HG03457 (cell line): ENCODE data around the gene ZNF618.

Experiments used
- ATAC-seq: cut with Tn5 transposase; IDR thresholded peaks from one replicate; pipeline ENCODE4 v1.9.1; 2021; ENCODE audit warnings: moderate number of reproducible peaks; ENCODE audit not compliant: unreplicated experiment

ZNF618 gene

DNA sequence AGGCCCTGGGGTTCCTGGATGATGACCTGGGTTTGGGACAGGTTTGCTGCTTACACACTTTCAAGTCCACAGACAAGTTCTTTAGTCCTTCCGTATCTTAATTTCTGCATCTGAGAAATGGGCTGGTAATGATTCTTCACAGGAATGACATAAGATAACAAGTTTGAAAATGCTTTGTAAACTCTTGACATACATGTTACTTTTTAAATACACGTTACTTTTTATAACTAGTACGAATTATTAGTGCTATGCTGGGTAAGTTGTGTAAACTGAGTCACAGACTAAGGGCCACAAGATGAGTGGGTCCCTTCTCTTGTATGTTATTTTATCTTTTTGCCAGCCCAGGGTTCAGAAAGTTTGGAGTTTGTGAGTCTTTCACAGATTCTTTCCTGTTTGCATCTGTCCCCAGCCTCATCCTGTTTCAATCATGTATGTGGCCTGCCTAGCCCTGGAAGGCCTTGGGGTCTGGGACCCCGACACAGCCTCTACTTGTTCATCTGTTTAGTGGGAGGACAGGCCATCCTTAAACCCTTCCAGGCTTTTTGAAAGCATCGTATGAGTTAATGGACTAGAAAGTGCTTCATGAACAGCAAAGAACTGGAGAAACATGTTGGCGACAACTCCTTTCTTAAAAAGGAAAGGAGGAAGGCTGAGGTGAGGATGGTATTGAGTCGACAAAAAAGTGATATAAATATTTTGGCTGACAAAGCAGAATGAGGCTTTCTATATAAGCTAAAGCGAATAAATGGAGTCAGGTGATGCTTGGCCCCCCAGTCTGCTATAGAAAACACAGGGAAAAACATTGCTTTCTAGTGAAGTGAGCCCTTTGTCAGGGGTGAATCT lies 9.3 kb downstream of the ZNF618 start:
- ATAC-seq, result no peak

DNA sequence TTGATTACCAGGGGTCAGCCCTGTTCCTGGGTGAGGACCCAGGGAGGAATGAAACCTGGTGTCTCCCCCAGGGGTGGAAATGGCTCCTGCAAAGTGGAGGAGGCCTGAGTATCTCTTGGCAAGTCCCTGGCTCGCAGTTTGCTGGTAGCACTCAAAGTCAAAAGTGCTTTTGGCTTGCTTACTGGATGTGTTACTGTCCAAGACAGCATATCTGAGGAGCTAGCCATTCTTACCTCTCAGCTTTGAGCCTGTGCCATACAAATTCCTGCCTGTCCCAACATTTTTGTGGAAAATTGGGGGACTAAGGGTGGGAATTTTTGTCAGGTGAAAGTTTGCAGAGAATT lies 9.9 kb downstream of the ZNF618 start:
- no peak for ATAC-seq

- ATAC-seq, result no peak
These were observed 10.4 kb downstream of the ZNF618 start for GRCh38 chr9:113886466-113886865.

DNA sequence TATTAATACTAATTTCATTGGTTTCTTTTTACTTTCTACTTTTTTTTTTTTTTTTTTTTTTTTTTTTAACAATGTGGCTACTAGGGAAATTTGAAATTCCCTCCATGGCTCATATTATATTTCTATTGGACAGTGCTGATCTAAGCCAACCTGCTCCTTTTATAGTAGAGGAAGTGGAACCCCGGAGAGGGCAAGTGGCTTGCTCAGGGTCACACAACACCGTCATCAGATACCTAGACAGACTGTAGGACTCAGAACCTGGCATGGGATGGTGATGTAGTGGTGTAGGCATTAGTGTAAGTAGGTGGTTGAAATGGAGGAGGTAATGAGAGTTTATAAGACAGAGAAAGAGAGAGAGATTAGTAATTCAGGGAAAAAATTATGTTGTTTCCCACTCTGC lies 10.8 kb downstream of the ZNF618 start:
- no peak for ATAC-seq

- ATAC-seq, result no peak
These were observed 11.3 kb downstream of the ZNF618 start for GRCh38 chr9:113887436-113887835.

DNA sequence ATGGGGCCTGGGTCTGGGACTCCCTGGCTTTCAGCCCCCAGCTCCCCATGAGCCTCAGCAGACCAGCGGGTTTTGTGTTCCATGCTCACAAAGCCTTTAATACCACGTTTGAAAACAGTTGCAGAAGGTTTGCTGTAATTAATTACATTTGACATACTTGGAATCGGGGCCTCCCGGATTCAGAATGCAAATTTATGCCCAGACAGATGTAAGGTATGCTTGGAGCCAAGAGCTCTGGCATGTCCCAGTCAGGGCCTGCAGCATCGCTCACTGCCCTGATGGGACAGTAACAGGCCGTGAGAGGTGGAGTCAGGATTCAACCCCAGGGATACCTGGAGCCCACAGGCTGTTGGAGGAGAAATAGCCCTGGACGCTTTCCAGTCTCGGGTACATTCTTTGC lies 12.2 kb downstream of the ZNF618 start:
- no peak for ATAC-seq

DNA sequence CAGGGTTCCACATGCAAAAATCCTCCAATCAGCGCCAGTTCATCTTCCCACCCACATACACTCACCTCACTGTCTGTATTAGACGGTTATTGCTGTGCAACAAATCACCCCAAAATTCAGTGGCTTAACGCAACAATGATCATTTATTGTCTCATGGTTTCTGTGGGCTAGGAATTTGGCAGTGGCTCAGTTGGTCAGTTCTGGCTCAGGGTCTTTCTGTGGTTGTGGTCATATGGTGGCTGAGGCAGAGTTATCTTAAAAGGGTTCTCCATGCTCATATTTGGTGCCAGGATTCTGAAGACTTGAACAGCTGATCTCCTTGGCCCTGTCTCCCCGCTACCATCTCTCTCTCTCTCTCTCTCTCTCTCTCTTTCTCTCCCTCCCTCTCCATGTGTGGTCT lies 12.9 kb downstream of the ZNF618 start:
- ATAC-seq, result no peak

DNA sequence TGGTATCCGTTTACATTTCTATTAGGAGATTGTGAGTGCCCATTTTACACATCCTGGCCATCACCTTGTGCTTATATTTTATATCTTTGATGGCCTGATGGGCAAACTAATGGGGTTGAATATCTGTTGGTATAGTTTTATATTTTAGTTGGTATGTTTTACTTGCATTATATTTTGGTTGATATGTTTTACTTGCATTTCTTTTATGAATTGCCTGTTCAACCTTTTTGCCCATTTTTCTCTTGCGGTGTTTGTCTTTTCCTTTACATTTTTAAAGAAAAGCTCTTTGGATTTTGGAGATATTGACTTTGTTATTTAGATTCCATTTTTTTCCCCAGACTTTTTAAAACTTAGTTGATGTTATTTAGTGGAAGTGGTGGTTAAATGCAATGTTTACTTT lies 14.6 kb downstream of the ZNF618 start:
- ATAC-seq, result no peak

DNA sequence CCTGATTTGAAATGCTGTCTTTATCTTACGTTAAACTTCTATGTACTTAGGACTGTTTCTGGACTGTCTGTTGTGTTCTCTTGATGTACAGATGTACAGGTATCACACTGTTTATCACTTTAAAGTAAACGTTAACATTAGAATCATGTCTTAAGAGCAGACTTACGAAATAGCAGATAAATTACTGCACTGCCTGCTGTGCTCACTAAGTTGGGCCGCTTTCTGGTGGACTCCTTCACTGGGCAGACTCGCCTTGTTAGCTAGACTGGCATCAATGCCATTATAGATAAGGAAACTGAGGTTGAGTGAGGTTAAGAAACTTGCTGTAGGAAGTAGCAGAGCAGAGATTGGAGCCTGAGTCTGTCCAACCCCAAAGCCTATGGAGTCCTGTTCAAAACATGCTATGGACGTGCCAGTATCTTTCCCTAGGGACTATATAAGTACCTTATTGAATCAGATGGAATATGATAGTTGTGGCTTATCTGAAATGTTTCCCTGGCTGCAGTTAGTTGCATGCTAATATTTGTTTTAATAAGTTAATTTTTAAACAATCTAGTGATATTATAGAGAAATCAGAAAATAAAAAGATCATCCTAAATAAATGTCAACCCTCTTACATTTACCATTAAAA lies 16.9 kb downstream of the ZNF618 start:
- no peak for ATAC-seq

- no peak for ATAC-seq
These were observed 18.1 kb downstream of the ZNF618 start for GRCh38 chr9:113894166-113894565.

GRCh38 chr9:113895526-113895925 lies 19.4 kb downstream of the ZNF618 start:
- no peak for ATAC-seq

- no peak for ATAC-seq
These were observed 20.6 kb downstream of the ZNF618 start for GRCh38 chr9:113896713-113897112.

- no peak for ATAC-seq
These were observed 22.0 kb downstream of the ZNF618 start for GRCh38 chr9:113898151-113898550.

DNA sequence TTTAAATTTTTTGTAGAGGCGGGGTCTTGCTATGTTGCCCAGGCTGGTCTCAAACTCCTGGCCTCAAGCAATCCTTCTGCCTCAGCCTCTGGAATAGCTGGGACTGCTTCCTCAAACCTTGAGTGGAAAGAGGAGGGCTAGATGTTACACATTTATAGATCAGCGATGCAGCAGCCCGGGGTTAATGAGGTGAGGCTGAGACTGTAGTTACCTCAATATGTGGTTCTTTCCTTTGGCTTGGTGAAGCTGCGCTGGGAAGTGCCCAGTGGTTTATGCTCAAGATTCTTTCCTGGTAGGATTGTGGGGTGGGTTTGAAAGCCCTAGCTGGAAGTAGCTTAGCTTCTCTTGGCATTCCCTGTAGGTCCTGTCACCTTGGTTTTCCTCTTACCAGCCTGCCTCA lies 22.5 kb downstream of the ZNF618 start:
- no peak for ATAC-seq

DNA sequence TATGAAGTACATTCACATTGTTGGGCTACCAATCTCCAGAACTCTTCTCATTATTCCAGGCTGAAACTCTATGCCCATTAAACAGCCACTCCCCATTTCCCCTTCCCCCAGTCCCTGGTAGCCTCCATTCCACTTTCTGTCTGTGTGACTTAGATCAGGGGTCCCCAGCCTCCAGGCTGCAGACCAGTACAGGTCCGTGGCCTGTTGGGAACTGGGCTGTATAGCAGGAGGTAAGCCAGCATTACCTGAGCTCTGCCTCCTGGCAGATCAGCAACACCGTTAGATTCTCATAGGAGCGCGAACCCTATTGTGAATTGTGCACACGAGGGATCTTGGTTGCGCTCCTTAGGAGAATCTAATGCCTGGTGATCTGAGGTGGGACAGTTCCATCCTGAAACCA lies 23.1 kb downstream of the ZNF618 start:
- no peak for ATAC-seq

DNA sequence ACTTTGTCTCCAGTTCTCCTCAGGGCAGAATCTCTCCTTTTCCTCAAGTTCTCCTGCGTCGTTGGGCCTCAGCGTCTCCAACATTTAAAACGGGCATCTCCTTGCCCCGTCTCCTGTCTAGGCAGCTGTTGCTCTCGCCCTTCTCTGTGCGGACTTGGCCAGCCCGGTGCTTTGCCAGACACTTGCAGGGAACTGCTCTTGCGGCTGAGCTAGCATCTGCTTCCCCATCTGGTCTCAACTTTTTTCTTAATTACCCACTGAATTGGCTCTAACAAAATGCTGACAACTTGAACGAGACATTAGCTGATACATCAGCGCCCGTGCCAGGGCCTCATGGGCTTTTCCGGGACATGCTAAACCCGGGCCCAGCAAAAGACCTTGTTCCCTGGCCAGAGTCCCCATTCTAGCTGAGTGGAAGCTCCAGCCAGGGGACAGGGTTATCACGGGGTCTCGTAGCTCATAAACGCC lies 25.1 kb downstream of the ZNF618 start:
- no peak for ATAC-seq

GRCh38 chr9:113903514-113904077 lies 27.5 kb downstream of the ZNF618 start:
- ATAC-seq, result no peak

GRCh38 chr9:113906411-113907110 lies 30.5 kb downstream of the ZNF618 start:
- no peak for ATAC-seq

DNA sequence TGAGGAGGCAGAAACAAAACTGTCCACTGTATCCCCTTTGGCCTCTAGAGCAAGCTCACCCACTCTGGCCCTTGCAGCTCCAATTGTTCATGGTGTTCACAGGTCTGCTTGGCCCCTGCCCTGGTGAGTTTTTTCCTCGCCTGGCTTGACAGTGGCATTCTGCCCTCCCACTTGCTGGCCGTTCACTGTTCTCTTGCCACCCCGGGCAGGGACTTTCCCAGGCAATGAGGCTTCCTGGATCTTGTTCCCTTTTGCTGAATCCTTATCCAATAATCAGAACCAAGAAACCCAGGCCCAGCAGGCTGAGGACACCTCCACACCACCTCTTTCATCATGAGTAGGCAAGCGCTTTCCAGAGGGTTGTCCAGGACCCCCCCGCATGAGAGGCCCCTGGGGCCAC lies 31.2 kb downstream of the ZNF618 start:
- no peak for ATAC-seq

DNA sequence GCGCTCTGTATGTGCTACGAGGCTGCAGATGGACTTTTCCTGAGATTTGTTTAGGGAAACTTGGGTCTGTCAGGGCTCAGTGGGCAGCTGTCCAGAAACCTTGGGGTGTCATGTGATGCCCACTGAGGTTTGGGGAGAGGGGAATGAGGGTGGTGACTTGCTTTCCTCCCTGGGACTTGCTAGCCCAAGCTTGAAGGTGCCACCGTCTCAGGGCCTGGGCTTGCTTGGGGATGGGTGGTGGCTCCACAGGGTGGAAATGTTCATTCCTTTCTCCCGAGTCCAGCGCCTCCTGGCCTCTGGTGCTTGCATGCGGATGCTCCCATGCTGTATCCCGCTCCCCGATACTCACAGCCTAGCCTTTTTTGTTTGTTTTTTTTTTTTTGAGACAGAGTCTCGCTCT lies 33.3 kb downstream of the ZNF618 start:
- no peak for ATAC-seq

- no peak for ATAC-seq
These were observed 34.0 kb downstream of the ZNF618 start for GRCh38 chr9:113910036-113910639.
